T-helper 9 cell (primary cell): Measurements from ENCODE around the gene ZNF407.

ENCODE experiments used
- DNase-seq: peaks from one replicate; pipeline ENCODE4 v3.0.0-alpha.2; 2020

Gene ZNF407

DNA sequence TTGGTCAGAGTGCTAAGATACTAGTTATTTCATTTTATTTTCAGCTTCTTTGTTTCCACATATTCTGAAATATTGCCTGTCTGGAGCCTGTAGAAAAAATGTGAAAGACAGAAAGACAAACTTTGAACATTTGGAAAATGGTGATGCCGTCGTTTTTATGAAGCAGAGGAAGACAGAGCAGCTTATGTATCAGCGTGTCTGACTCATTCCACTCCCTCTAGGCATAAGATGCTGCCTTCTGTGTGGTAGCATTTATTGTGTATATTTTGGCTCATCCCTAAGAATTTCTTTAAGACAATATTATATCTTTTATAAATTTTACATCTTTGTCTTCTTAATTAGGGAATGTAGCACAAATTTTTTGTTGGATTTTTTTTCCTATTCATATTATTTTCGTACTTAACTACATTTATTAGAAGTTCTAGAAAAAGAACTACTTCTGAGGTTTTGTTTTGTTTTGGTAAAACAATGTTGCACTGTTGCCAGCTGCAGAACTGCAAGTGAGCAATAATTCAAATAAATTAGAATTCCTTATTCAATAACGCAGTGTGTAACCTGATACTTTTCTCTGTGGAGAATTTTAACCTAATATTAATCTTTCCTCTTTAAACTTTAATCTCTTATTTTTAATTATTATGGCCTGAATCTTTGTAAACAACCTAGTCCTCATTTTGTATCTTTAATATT is 300.4 kb downstream of the ZNF407 start:
- DNase-seq = no peak

DNA sequence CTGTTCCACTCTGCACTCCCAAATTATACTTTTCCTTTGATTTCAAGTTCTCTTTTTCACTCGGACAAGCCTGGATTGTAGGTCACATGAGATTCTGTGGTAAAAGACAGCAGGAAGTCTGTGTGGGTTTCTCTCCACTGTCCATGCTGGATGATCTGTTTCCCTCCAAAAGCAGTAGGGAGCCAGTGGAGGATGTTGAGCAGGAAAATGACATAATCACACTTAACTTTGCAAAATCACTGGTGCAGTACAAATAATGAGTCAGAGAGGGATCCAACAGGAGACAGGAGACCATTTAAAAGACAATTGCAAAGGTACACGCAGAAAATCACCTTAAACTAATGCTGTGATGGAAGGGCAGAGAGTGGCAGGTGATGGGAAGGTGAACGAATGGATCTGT is 301.3 kb downstream of the ZNF407 start:
- DNase-seq = no peak

DNA sequence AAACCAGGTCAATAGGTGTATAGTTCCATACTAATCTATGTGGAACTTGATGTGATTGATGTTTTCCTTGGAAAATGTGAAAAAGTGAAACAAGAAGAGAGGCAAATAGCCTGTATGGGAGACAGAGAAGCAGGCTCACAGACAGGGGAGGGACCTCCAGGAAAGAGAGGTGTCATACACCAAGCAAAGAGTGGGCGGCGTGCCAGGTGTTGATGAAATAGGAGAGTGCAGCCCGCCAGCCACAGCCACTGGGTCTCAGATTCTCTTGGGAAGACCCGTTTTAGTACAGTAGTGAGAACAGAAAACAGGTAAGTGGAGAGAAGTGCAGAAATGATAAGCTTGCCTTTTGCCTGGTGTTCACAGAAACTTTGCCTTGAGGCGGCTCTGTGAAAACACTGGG is 301.9 kb downstream of the ZNF407 start:
- DNase-seq = no peak

DNA sequence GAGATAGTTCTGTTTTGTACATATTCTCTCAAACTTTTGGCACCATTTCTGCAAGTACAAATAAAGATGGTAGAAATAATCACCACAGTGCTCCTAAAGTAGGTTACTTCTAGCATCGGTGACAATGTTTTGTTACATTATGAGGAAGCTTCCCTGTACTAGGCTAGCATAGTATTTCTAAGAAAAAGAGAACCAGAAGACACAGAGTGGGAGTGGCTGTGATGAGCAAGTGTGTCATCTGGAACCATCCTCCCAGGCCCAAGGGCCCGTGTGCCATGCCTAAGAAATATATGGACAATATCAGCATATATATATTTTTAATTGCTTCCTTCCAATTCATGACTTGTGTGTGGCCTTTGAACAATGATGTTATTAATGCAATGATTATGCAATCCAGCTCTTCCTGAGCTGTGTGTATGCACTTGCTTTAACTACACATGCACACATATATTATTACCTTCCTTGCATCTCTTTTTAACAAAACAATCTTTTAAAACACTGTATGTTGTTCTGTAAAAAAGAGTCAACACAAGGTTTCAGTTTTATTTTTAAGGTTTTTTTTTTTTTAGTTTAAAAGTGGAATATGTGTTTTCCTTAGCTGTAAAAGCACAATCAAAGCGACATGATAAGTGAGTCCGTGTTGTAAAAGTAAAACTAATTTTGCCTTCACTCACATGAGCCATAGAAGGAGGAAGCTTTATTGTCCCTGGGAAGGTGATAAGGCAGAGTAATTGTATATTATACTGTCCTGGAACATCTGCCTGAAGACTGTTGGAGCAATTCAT is 303.9 kb downstream of the ZNF407 start:
- DNase-seq = no peak

DNA sequence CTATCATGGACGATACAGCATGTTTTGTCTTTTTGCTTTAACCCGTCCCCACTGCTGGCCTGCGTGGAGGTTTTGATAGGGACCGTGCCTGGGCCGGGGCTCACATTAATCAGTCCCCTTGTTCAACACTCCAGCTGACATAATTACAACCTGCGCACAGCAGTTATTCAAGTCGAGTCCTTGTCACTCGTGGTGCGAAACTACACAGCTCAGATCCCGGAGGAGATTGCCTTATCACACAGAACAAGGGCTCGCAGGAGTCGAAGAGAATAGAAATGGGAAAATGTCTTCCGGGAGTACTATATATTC is 304.4 kb downstream of the ZNF407 start:
- no peak for DNase-seq

DNA sequence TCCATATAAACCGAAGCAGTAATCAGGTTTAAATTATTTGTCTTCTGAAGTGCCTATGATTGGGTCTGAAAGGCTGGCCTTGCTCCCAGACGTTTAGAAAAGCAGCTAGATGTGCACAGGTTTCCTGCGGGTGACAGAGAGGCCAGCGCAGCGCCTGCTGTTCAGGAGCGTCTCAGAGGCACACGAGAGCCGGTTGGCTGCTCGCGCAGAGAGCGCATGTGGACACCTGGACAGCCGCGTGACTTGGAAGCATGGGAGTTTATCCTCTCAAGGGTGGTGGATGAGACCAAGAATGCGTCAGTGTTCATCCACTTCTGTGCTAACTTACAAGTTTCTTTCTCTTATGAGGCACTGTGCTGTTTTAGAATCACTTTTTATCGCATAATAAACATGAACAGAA is 307.6 kb downstream of the ZNF407 start:
- DNase-seq = no peak

DNA sequence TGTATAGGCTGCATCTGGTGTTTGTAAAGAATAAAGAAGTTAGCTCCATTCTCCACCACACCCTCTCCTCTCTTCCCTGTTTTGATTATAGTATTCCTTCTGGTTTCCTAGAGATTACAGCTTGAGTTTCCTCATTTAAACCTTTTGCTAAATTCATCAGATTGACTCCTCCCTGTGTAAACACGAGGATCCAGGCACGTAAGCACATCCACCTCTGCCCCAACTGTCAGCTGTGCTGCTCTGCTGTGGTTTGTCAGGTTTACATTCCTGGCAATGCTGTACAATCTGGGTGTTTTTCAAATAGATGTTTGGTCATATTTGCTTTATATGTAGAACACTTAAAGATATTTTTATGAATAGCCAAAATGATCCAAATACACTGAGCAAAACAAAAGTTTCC is 308.5 kb downstream of the ZNF407 start:
- no peak for DNase-seq

DNA sequence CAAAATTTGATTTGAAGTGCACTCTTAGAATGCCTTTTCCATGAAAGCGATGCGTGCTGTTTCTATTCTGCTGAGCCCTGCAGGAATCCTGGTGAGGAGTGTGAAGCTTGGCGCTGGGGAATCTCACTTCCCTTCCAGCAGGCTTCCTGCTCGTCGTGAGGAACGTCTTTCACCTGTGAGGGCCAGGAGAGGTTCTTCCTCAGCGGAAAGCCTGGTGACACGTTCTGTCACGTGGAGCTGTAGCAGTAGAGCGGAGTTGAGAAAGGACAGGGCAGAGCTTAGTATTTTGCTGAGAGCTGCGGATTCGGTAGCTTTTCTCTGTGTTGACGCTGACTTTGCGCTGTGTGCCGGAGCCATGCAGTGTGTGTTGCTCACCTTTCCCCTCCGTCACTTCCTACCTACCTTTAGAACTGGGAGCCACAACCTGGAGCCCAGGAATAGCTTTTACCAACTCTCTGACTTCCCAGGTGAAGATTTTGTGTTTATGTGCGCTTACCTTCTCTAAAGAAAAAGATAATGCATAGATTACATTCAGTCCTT is 316.5 kb downstream of the ZNF407 start:
- no peak for DNase-seq

DNA sequence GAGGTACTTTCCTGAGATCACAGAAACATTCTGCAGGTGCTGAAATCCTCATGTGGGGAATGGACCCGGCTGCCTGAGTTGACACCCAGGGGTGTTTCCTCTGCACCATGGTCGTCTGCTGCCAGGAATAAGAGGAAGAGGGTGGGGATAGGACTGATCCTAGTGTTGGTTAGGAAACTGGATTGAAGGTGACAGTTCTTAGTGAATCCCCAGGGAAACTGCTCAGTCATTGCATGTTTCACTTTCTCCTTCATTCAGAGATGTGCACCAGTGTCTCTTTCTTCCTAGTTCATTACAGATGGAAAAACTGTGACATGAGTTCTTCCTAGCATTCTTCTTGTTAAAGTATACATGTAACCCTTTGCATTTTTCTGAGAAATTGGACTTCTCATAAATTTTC is 317.0 kb downstream of the ZNF407 start:
- no peak for DNase-seq

DNA sequence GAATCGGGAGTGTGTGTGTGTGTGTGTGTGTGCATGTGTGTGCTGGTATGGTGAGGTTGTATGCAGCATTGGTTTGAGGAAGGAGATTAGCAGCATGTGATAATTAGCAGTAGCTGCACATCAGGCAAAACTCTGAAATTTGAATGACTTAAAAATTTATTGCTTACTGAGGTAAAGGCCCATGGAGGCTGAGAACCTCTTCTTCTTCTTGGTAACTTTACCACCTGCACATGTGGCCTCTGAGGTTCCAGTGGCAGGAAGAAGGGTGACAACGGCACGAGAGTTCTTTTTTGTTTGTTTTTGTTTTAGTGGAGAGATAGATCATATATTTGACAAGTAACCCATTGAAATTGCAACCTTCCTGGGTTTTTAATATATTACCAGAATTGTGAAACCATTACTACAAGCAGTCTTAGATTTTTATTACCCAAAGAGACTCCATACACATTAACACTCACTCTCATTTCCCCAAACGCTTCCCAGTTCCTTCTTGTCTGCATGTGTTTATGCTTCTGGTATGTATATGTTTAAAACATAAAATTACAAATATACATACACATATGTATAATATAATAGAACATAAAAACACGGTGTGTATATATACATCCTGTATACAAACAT is 319.2 kb downstream of the ZNF407 start:
- DNase-seq = no peak

DNA sequence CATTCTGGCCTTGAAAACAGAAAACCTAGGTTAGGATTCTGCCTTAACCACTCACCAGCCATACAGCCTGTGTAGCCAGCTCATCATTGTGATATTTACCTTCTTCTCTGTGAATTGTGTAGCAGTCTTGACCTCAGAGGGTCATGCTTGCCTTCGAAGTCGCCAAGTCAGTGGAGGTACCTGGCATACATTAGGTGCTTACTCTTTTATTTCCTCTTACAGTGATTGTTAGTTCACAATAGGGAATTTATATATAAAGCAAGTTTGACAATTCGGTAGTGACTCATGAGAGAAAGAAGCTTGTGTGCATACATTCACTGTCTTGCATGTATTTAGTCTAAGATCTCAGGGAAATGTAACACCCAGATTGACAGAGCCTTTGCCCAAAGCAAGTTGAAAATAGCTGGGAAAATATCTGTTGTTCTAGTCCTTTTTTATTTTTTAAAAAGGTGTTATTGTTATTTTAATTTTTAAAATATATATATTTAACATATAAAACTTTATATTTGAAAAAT is 320.7 kb downstream of the ZNF407 start:
- DNase-seq = no peak

DNA sequence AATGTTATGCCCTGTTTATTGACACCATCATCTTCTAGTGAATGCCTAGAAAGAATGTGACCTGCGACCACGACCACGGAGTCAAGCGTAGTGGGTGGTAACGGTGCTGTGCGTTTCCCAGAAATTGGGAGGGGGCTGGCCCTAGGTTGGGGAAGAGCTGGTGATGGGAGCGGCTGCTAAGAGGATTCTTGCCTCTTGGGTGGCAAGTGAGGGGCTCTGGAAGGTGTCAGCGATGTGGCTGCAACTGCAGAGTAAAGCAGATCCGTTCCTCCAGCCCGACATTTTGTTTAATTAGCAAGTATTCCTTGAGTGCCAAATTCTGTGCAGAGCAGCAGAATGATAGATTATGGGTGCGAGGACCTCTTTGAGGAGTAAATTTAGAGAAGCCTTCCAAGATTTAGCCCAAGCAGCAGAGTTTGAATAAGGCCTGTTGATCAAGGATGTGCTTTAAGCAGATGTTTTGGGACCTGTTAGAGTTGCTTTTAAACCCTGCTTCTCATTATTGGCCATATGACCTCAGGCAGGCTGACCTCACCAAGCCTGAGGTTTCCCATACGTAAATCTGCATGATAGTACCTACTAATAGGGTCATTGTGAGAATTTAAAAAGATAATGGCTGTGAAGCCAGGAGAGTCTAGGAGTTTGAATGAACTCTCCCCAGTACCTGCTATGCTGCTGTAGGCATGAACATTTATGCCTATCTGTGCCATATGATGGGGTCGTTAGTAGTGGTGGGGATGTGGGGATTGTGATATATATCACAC is 323.6 kb downstream of the ZNF407 start:
- DNase-seq = no peak

DNA sequence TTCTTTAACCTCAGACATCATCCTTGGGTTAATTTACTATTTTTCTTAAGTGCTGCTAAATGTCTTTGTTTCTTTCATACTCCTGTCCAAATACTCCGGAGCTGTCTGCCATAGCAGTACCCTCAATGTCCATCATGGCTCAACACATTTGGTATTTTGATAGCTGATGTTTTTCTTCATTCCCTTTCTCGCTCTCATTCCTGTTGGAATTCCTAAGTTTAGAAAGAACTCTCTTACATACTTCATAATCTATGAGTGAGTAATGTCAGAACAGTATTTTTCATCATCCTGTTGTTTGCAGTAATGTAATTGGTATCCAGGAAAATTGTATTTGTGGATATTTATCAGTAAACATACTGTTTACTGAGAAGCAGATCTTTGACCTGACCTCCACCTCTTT is 328.4 kb downstream of the ZNF407 start:
- no peak for DNase-seq

DNA sequence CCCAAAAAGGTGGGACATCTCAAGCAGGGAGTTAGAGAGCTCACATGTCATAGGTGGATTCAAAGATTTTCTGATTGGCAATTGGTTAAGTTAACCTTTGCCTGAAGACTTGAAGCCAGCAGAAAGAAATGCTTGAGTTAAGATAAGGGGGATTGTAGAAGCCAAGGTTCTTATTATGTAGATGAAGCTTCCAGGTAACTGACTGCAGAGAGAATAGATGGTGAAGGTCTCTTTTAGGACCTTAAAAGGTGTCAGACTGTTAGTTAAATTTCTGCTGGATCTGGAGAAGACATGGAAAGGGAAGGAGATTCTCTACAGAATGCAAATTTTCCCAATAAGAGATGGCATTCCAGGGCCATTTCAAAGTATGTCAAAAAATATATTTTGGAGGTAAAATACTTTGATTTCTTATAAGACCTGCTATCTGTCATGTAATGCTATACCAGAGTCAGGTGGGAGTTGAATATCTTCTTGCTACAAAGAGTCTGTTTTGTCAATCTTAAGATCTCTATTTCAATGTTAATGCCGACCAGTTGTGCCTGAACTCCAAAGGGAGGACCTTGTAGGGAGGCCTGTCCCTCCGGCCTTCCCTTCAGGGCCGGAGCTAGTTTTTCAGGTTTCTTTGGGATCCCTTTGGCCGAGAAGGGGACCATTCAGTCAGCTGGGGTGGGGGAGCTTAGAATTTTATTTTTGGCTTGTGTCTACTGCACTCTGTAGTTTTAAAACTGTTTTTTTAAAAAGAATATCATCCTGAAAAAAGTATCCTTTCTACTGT is 330.7 kb downstream of the ZNF407 start:
- no peak for DNase-seq

DNA sequence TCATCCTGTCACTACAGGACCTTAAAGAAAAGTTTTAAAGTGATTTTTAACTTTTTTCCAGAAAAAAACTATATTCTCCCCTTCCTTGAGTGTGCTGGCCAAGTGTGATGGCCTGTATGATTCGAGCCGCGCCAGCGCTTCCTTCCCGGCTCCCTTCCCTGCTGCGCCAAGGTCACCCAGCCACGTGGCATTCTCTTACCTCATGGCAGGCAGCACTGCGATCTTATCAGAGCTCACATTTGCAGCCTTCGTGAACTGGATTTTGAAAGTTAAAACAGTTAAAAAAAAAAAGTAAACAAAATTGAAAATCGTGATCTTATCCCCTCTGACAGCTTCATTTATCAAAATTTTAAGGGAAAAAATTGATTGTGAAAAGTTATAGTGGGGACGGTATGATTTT is 331.4 kb downstream of the ZNF407 start:
- no peak for DNase-seq

DNA sequence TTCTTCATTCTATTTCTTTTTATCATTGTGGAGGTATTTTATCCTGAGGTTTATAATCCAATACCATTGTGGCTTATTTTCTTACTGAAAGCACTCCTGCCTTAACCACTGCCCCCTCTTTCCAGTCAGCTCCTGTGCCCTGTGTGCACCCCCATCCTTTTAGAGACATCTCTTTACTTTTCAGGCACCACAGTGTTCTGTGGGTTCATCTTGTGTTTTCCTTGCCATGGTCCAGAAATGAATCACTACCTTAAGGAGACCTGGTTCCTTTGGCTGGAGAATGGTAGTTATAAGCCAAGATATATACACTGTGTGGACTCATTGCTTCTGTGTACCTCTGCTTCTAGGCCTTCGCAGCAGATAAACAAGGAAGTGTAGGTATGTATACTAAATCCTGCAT is 332.9 kb downstream of the ZNF407 start:
- no peak for DNase-seq

DNA sequence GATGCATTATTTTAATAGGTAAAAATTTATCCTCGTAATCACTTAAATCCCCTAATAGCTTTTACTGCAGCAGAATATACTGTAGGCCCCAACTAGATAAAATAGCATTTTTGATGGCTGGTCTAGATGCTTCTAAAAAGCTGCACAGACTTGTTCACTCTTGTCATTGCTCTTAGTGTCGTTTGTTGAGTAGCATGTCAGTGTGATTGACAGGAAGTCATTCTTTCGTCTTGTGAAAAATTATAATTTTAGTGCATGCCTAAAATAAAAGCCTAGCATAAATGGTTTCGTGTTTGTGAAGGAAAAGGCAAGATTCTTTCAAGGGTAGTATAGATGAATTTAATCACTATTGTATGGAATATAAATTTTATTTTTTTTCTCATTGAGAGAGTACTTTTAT is 336.3 kb downstream of the ZNF407 start:
- no peak for DNase-seq

DNA sequence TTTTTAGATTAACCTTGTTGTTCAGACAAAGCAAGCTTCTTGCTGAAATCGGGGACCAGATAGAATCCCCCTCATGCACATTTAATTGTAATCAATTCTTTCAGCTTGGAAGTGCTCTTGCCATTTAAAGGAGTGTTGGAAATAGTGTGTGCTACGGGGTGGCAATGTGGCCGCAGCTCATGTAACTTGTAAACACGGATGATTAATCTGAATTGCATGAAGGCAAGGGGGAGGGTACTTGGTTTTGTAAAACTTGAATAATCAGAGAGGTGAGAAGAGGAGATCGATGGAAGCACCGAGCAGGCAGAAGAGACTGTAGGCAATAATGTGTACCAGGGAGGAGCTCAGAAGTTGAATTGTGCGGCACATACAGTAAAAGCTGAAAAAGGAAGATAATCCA is 337.8 kb downstream of the ZNF407 start:
- DNase-seq = no peak

DNA sequence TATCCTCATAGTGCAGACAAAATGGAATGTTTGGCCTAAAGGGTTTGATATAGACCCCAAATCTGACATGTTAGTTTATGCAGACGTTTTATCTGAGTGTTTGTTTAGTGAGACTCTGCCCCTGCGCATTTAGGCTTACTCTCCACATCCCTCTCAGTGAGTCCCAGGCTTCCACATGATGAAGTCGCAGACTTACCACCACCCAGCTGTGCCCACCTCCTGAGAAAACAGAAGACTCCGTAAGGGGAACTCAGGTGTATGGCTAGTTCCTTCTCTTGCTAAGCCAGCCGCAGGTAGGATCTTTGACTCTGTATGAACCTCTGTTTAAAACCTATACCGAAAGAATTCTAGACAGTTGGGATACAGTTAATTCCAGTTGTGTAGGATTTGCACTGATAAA is 338.7 kb downstream of the ZNF407 start:
- DNase-seq = no peak

DNA sequence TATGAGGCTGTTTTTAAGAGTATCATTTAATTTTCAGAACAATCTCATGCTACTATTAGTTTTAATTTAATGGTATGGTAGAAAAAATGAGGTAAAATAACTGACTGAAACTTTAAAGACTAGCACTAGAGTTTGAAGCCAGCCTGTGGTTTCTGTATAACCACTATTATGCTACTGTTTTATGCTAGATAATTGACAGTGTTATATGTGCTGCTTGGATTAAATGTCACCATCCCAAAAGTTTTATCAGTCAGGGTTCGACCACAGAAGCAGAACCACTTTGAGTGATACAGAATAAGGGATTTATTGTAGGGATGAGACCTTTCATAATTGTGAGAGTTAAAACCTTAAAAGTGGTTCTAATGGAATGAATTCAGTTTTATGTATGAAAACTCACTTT is 339.6 kb downstream of the ZNF407 start:
- DNase-seq = no peak

DNA sequence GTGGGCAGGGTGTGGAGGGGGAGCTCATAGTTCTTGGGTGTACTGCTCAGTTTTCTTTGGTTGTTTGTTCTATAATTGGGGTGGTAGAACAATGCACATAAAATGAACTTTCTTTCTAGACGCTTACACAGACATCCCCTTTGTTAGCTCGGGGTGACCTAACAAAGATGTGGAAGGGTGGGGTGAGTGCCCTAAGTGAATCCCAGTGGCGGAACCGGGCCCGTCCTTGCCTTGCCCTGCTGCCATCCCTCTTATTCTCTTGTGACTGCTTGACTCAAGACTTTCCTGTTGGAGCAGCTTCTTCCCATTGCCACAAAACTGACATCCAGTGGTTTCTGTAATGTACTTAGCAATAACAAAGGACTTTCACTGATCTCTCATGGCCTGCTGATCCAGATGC is 343.2 kb downstream of the ZNF407 start:
- no peak for DNase-seq

DNA sequence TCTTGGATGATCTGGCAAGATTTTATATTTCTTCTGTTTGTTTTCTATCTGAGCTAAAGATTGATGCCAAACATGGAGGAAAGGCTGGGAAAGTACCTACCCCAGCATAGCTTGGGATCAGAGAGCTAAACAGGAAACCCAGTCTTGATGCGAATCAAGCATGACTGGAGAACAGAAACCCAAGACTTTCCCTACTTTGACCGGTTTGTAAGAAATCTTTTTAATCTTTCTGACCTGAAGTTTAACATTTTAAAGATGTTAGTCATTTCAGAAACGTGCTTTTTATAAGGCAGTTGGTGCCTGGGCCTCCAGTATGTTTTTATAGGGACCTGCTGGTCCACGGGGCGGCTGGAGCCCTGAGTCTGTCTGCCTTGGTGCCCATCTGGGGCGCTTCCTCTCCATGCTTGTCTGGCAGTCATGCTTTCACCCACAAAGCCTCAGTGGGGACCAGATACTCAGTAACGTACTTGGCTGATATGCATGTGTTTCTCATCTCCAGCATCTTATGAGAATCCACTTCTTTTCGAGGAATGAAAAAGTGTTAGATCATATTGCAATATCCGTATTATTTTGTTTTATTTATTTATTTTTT is 344.7 kb downstream of the ZNF407 start:
- peak; percentile 5 for DNase-seq
